Cardiac muscle cell (in vitro differentiated cells and primary cell): ENCODE results near the gene RYK. TPM values are rescaled to one million over a fixed set of nuclear protein-coding genes. Genes with fewer than 3 reads are reported as not detected.
A peak's percentile ranks its signal among the peaks of the same experiment; 100 is the strongest.

ENCODE experiments used
- DNase-seq, 2 donors: peaks; one replicate each; pipeline versions ENCODE4 v3.0.0 to v3.0.0-alpha.2; 2010 to 2017; ENCODE audit warnings: low read depth in 1 of 2, low spot score in 1 of 2
- H3K27ac ChIP-seq: fragments of 200-600 bp; sonication (generic); 2 replicates; pipeline ENCODE4 v1.5.1; 2016
- H3K27me3 ChIP-seq: fragments of 200-600 bp; sonication (generic); 2 replicates; pipeline ENCODE4 v1.6.0; 2016; ENCODE audit warnings: control low read depth
- H3K36me3 ChIP-seq: fragments of 200-600 bp; sonication (generic); 2 replicates; pipeline ENCODE4 v1.5.1; 2016; ENCODE audit warnings: control low read depth
- H3K4me1 ChIP-seq: fragments of 200-600 bp; sonication (generic); 2 replicates; pipeline ENCODE4 v1.8.1; 2017; ENCODE audit warnings: low read depth, mild to moderate bottlenecking, mixed run types
- H3K4me3 ChIP-seq: fragments of 200-600 bp; sonication (generic); 2 replicates; pipeline ENCODE4 v1.5.1; 2016; ENCODE audit warnings: mild to moderate bottlenecking
- H3K9me3 ChIP-seq: fragments of 200-600 bp; sonication (generic); 2 replicates; pipeline ENCODE4 v1.5.1; 2017; ENCODE audit warnings: low read depth, mild to moderate bottlenecking, control low read depth
- polyA plus RNA-seq: library from polyadenylated mRNA; unstranded; fragments of >200 nt; fragmentation: Nextera tagmentation; extraction: Ambion mirVana; gene quantifications from 2 replicates; pipeline ENCODE4 v1.2.1, GENCODE V29; 2016
- total RNA-seq: library from RNA; depleted of rRNA; stranded (reverse); fragments of >200 nt; gene quantifications from 2 replicates; pipeline ENCODE4 v1.2.3, GENCODE V29; 2016
- TF ChIP-seq, protein P1 (sequence below): IDR thresholded peaks from 2 replicates; pipeline ENCODE4 v1.5.1; 2012; ENCODE audit warnings: low read depth, mild to moderate bottlenecking, low read length

The RYK gene
- total and polyA plus RNA-seq, 2 experiments from 2014 or later = 61.8 to 73.3 TPM

DNA sequence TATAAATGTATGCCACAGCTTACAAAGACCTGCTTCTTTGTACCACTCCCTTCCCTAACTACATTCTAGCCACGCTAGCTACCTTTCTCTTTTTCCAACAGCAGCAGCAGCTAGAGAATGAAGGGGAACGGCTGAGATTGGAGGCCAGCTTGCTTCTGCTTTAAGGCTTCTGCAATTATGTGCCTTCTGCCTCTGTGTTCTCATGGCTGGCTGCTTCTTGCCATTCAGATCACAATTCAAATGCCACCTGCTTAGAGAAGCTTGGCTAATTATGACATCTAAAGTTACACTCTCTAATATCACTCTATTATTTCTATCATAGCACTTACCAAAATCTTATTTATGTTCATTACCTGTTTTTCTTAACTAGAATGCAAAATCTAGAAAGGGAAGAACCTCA is 95.2 kb downstream of the RYK start:
- Histone ChIP-seq H3K9me3 (no peaks in the 10 kb centered on the region), H3K4me3 (no peak overlapping the region), H3K27me3 (no peaks in the 10 kb centered on the region), H3K36me3 (peaks cover 66% of the 10 kb centered on the region), H3K27ac (no peak overlapping the region), H3K4me1 (no peaks in the 10 kb centered on the region)
- TF ChIP-seq, protein P1, sequence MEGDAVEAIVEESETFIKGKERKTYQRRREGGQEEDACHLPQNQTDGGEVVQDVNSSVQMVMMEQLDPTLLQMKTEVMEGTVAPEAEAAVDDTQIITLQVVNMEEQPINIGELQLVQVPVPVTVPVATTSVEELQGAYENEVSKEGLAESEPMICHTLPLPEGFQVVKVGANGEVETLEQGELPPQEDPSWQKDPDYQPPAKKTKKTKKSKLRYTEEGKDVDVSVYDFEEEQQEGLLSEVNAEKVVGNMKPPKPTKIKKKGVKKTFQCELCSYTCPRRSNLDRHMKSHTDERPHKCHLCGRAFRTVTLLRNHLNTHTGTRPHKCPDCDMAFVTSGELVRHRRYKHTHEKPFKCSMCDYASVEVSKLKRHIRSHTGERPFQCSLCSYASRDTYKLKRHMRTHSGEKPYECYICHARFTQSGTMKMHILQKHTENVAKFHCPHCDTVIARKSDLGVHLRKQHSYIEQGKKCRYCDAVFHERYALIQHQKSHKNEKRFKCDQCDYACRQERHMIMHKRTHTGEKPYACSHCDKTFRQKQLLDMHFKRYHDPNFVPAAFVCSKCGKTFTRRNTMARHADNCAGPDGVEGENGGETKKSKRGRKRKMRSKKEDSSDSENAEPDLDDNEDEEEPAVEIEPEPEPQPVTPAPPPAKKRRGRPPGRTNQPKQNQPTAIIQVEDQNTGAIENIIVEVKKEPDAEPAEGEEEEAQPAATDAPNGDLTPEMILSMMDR = no peak
- no peak for DNase-seq

DNA sequence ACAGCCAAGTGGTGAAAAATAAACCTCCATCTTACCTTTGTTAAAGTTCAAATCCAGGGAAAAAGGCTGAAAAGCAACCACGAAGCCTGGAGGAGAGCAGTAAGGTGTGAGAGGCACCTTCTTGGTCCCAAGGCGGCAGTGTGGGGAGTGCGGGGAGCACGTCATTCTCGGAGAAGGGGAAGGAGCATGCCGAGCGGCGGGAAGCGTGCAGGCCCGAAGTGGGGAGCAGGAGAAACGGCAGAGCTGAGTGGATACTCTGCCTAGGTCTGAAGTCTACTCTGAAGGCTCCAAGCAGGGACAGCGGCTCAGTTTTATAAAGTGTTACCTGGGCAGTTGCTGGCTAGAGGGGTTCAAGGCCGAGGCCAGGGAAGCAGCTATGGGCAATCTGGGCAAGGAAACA is 96.9 kb downstream of the RYK start:
- Histone ChIP-seq H3K4me1 (no peaks in the 10 kb centered on the region), H3K36me3 (peaks cover 54% of the 10 kb centered on the region)
- DNase-seq = no peak

DNA sequence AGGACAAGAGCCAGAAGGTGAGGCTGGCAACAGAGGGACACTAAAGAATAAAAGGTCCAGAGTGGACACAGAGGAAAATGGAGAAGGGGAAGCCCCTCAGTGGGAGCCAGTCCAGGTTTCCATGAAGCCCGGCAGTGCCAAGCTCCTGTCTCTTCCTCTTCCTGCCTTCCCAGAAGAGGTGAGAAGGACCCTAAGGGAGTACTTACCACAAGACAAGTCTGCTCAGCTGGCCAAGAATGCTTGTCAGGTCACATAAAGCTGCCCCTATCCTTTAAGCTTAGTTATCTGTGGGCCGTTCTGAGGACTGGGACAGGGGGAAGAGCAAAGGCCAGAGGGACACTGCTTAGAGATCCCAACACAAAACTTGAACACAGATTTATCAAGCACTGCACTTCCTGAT is 100.2 kb downstream of the RYK start:
- DNase-seq = no peak
- no peak overlapping the region for H3K4me3 ChIP-seq
- TF ChIP-seq, protein P1 = no peak
- peaks cover 13% of the 10 kb centered on the region for H3K4me1 ChIP-seq
- H3K36me3 ChIP-seq = peaks cover 26% of the 10 kb centered on the region
- H3K27ac ChIP-seq = no peak overlapping the region
- H3K9me3 ChIP-seq = no peaks in the 10 kb centered on the region
- H3K27me3 ChIP-seq = no peaks in the 10 kb centered on the region

More for the DNA sequence above, 96.9 kb downstream of the RYK start:
- Histone ChIP-seq H3K27ac (no peak overlapping the region), H3K9me3 (no peaks in the 10 kb centered on the region), H3K4me3 (no peak overlapping the region), H3K27me3 (no peaks in the 10 kb centered on the region)
- TF ChIP-seq, protein P1 = no peak

DNA sequence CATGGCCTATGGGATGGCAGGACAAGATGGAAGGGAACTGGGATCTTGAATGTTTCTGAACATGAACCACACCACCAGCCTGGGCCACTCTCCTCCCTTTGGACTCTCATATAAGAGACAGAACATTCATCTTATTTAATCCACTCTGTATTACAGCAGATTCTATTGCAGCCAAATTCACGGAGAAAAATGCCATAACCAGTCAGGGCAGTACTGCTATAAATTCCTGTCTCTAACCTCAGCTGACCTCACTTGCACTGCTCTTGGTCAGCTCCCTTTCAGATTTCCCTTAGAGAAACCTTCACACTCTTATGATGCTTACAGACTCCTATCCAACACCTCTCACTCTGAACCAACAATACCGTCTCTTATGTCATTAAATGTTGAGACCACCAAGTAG is 101.4 kb downstream of the RYK start:
- H3K36me3 ChIP-seq = peaks cover 19% of the 10 kb centered on the region
- TF ChIP-seq, protein P1 = no peak
- no peaks in the 10 kb centered on the region for H3K27me3 ChIP-seq
- H3K4me1 ChIP-seq = peaks cover 19% of the 10 kb centered on the region
- DNase-seq = no peak
- H3K4me3 ChIP-seq = no peak overlapping the region
- H3K9me3 ChIP-seq = no peaks in the 10 kb centered on the region
- H3K27ac ChIP-seq = no peak overlapping the region

DNA sequence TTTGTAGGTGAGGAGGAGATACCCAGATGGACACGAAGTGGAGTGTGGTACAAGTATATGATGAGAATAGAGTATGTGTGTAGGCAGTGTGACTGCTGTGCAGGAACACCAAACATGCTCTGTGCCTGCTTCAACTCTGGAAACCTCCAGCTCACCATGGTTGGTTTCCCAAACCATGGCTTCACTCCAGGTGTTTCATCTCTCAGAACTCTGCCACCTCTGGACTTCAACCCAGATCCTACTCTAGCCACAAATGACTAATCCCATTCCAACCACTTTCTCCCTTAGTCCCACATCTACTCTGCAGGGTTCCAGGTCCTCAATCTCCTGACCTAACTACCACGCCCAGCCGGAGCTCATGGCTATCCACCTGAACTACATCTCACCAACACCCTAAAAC is 102.1 kb downstream of the RYK start:
- Histone ChIP-seq H3K27ac (no peak overlapping the region), H3K4me3 (no peak overlapping the region), H3K4me1 (peaks cover 19% of the 10 kb centered on the region), H3K9me3 (no peaks in the 10 kb centered on the region), H3K27me3 (no peaks in the 10 kb centered on the region), H3K36me3 (peaks cover 12% of the 10 kb centered on the region)
- TF ChIP-seq, protein P1 = no peak
- no peak for DNase-seq

DNA sequence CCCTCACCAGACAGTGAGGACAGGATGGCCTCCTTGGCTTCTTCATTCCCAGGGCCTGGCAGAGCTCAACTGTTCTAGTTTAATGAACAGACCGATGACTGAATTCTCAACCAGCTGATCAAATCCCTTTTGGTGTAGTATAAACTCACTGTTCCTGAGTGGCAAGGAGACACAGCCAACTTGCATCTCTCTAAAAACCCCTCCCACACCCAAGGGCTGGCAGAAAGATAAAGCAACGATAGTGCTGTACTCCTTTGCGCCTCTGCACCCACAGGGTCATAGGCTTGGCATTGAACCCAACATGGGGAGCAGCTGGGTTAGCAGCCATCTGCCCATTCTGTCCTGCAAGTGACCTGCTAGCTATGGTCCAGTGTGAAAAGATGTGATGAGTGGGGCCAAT is 103.2 kb downstream of the RYK start:
- Histone ChIP-seq H3K27me3 (no peaks in the 10 kb centered on the region), H3K4me3 (no peak overlapping the region), H3K27ac (peak overlapping the region; percentile 14), H3K9me3 (no peaks in the 10 kb centered on the region), H3K4me1 (peaks cover 19% of the 10 kb centered on the region), H3K36me3 (peaks cover 3% of the 10 kb centered on the region)
- TF ChIP-seq, protein P1 = no peak
- DNase-seq = no peak
